Activated CD8-positive, alpha-beta memory T cell treated with anti-CD3 and anti-CD28 coated beads for 4 hours (primary cell): ENCODE results near the gene SAMM50.

Experiments
- DNase-seq, 2 donors: peaks; one replicate each; pipeline ENCODE4 v3.0.0-alpha.2; 2020; ENCODE audit warnings: low read depth in 2 of 2

Gene SAMM50

GRCh38 chr22:43955040-43955882 lies at the start of gene SAMM50:
TSS of gene SAMM50 (plus strand) at chr22:43955442. CDS start at chr22:43955578, 136 bp downstream.
- DNase-seq: peak; percentile 80 to 82

GRCh38 chr22:43905681-43906080 lies 49.6 kb upstream of the SAMM50 start:
- no peak for DNase-seq

DNA sequence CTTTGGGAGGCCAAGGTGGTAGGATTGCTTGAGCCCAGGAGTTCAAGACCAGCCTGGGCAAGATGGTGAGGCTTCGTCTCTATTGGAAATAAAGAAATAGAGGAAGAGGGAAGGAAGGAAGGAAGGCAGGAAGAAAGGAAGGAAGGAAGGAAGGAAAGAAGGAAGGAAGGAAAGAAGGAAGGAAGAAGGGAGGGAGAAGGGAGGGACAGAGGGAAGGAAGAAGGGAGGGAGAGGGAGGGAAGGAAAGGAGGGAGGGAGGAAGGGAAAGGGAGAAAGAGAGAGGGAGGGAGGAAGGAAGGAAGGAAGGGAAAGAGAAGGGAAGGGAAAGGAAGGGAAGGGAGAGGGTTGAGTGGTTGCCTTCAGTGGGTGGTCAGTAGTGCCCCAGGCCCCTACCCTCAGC lies 45.5 kb upstream of the SAMM50 start:
- no peak for DNase-seq

DNA sequence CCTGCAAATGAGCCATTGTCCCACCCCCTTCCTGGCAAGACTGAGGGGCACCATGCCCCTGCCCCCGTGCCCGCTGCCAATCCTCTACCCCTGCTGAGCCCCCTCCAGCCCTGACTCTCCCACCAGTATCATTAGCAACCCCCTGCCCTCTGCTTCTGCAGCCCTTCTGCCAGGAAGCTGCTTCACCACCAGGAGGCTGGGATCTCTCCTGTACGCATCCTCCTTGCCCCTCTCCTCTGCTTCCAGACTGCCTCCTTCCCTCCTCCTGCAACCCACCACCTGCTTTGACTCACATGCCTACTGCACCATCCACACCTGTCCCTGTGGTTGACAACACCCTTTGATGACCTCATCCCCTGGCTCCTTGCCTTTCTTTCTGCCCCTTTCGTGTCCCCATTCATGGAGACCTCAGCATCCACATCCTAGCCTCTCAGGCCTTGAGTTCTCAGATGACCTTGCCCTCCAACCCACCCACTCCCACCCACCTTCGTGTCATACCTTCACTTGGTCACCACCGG lies 45.0 kb upstream of the SAMM50 start:
- DNase-seq: no peak

DNA sequence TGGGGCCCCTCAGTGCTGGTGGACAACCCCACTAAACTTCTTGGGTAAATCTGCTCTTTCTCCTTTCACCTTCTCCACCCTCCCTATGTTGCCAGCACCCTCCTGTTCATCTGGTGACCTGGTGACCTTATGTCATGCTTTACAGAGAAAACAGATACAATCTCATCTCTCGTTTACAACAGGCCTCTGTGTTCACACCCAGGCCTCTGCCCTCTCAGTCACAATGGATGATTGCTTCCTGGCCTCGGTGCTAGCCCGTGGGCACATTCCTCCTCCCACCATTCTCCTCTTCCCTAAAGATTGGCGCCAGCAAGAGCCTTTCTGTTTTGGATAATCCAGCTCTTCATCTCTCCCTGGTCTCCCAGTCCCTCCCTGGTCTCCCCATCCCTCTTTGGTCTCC lies 43.9 kb upstream of the SAMM50 start:
- no peak for DNase-seq

DNA sequence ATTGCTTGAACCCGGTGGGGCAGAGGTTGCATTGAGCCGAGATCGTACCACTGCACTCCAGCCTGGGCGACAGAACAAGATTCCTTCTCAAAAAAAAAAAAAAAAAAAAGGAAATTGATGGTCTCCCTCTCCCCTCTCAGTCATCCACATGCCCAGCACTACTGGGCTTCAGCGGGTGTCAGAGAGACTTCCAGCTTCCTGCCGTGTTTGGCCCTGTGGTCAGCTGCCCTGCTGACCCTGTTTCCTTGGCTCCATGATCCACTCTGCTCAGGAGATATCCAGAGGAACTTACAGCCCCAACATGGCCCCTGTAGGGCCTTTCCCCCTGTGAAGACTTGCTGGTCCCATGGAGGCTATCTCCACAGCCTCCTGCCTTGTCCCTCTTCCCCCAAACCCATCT lies 37.7 kb upstream of the SAMM50 start:
- DNase-seq: no peak

GRCh38 chr22:43919106-43919973 lies 35.9 kb upstream of the SAMM50 start:
- DNase-seq: no peak

- DNase-seq: no peak
These were observed 33.9 kb upstream of the SAMM50 start for GRCh38 chr22:43921370-43921769.

GRCh38 chr22:43922123-43922522 lies 33.1 kb upstream of the SAMM50 start:
- DNase-seq: no peak

DNA sequence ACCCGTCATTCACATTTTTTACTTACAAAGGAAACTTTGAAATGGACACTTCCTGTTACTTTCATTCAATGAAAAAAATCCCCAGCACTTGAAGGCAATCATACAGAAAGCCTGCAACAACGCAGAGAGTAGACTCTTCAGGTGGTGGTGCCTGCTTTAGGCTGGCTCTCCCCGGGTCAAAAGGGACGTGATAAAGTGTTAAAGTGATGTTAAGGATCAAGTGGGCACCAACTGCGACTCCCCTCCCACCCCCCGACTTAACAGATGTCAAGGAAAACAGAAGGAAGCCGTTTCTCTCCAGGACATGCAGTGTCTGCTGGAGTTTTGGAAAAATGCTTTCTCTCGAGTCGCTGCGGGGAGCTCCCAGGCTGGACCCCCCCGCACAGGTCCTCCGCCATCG lies 32.1 kb upstream of the SAMM50 start:
- DNase-seq: no peak

DNA sequence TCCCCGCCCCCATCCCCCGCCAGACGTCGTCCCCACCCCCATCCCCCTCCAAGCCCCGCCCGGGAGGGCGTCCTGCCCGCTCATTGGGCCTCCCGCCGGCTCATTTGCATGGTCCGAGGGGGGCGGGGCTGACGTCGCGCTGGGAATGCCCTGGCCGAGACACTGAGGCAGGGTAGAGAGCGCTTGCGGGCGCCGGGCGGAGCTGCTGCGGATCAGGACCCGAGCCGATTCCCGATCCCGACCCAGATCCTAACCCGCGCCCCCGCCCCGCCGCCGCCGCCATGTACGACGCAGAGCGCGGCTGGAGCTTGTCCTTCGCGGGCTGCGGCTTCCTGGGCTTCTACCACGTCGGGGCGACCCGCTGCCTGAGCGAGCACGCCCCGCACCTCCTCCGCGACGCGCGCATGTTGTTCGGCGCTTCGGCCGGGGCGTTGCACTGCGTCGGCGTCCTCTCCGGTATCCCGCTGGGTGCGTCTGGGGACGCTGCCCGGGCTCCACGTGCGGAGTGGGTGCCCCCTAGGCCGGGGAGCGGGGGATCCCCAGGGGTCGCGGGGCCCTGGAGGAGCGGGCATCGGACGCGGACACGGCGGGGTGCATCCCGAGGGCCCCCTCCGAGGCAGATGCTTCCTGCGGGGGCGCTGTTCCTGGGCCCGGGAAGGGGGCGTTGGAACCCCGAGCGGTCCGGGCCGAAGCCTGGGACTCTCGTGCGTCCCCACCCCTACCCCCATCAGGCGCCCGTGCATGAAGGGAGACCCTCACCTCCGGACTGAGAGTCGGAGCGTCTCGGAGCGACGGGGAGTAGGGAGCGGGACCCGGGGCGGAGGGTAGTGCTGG lies 31.4 kb upstream of the SAMM50 start, which contains the start of gene PNPLA3:
TSS of gene PNPLA3 (plus strand) at position 175 of the 834 bp plus-strand sequence. CDS start at position 282, 107 bp downstream.
- DNase-seq: peak; percentile 40 to 61

DNA sequence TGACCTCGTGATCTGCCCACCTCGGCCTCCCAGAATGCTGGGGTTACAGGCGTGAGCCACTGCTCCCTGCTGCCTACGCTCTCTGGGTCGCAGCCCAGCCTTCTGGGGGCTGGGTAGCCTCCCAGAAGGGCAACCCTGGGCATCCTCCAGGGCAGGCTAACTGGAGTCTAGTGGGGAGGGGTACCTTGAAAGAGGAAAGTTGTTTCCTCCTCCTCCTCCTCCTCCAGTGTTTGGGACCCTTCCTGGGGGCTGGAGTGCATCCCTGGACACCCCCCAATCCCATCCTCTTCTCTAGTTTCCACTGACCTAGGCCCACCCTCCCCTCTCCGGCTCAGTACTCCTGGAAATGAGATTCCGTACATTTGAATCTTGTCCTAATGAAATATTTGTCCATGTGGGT lies 30.4 kb upstream of the SAMM50 start:
- no peak for DNase-seq

DNA sequence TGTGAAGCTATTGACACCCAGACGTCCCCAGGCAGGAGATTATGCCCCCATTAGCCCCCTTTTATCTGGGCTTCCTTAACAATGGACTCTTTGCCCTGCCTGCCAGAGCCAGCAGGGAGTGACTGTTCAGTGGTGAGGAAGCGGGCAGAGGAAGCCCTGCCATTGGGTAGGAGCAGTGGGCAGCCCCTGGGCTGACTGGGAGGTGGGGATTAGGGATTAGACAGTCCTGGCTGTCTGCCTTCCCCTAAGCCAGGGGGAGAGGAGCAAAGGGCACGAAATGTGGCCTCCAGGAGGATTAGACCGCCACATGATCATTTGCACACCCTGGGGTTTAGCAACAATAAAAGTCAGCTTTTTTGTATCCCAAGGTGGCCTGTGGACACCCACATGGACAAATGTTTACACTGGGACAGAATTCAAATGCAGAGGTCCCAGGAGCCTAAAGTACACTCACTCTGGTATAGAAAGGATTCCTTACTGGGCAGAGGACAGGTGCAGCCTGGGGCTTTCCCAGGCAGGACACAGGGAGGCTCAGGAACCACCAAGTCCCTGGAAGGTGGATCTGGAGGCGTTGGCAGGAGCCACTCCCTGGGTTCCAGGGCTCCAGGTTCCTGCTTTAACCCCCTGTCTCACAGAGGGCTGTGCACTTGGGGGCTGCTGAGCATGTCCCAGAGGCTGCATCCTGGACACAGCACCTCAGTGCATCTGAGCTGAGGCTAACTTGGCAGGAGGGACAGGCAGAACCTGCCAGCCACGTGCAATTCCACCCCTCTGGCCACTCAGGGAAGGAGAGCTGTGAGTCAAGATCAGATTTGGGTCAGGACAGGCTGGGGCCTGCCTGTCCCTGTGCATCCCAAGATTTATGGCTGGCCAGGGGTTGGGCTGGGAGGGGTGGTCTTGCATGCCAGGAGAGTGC lies 29.6 kb upstream of the SAMM50 start:
- no peak for DNase-seq

GRCh38 chr22:43926349-43926710 lies 28.9 kb upstream of the SAMM50 start:
- DNase-seq: no peak

DNA sequence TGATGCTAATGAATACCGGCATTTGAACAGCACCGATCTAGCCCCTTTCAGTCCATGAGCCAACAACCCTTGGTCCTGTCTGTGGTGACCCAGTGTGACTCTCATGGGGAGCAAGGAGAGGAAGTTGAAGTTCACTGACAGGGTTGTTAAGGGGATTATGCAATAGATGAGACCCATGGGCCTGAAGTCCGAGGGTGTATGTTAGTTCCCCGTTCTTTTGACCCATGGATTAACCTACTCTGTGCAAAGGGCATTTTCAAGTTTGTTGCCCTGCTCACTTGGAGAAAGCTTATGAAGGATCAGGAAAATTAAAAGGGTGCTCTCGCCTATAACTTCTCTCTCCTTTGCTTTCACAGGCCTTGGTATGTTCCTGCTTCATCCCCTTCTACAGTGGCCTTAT lies 26.8 kb upstream of the SAMM50 start:
- no peak for DNase-seq

DNA sequence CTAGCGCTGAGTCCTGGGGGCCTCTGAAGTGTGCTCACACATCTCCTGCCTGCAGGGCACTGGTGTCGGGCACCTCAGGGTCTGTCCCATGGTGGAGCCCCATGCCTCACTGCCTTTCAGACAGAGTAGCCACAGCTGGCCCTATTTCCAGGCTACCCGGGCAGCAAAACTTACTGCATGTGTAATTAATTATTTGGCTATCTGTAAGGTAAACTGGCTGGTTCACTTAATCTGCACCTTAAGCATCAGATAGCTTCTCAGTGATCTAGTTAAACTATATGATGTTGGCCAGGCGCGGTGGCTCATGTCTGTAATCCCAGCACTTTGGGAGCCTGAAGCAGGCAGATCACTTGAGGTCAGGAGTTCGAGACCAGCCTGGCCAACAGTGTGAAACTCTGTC lies 26.3 kb upstream of the SAMM50 start:
- no peak for DNase-seq

- DNase-seq: no peak
These were observed 23.5 kb upstream of the SAMM50 start for GRCh38 chr22:43931771-43932170.

GRCh38 chr22:43941449-43941848 lies 13.8 kb upstream of the SAMM50 start:
- DNase-seq: no peak

DNA sequence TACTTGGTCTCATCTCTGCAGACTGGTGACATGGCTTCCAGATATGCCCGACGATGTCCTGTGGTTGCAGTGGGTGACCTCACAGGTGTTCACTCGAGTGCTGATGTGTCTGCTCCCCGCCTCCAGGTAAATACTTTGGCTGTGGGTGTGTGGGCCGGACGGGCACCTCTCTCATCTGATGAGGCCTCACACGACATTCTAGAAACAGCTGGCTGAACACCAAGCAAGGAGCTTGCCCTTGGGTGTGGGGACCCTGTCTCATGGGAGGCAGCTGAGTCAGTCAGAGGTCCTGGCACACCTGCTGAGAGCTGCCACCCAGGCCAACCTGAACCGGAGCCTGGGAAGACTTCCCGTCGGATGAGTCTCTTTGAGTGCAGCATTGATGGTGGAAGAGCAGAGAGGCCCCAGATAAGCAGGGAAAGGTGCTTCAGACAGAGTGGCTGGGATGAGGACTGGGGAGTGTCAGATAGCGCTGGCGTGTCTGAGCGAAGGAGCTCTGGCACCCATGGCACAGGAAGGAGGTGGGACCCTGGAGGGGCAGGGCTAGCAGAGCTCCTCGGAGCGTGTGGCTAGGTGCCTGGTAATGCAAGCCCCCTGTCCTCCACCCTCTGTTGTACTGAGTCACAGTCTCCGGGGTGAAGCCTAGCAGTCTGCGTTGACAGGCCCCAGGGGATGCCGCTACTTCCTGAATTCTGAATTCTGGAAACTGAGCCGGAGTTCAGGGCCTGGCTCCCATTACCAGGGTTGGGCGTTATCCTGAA lies 10.4 kb upstream of the SAMM50 start:
- DNase-seq: no peak
